HEK293T (cell line): ENCODE measurements around the gene KLK12.

Experiments
- FOXA1 ChIP-seq: fragments of 450-650 bp; IDR thresholded peaks from 2 replicates; pipeline ENCODE4 v1.6.1; 2016; ENCODE audit warnings: mild to moderate bottlenecking
- FOXK2 ChIP-seq: fragments of 450-650 bp; IDR thresholded peaks from 2 replicates; pipeline ENCODE4 v1.6.1; 2016; ENCODE audit warnings: mild to moderate bottlenecking
- FOXM1 ChIP-seq: fragments of 450-650 bp; IDR thresholded peaks from 2 replicates; pipeline ENCODE4 v1.6.1; 2017; ENCODE audit warnings: mild to moderate bottlenecking, borderline replicate concordance
- L3MBTL2 ChIP-seq: fragments of 450-650 bp; conservative IDR thresholded peaks from 2 replicates; pipeline ENCODE4 v1.6.1; 2016; ENCODE audit warnings: mild to moderate bottlenecking
- SP1 ChIP-seq: fragments of 450-650 bp; IDR thresholded peaks from 2 replicates; pipeline ENCODE4 v1.6.1; 2017
- TARDBP ChIP-seq: fragments of 450-650 bp; IDR thresholded peaks from 2 replicates; pipeline ENCODE4 v1.6.1; 2016
- ZNF384 ChIP-seq: fragments of 450-650 bp; IDR thresholded peaks from 2 replicates; pipeline ENCODE4 v1.6.1; 2016

- TF ChIP-seq FOXK2 (no peak), SP1 (no peak), ZNF384 (no peak), TARDBP (no peak), FOXM1 (no peak), L3MBTL2 (no peak), FOXA1 (no peak)
Measured at GRCh38 chr19:51002089-51002532, 32.7 kb downstream of the KLK12 start.
